Stimulated activated naive CD8-positive, alpha-beta T cell treated with anti-CD3 and anti-CD28 coated beads, Interleukin-15, Interleukin-2, amounts not matched to agents 100 ng/mL and 50 ng/mL, for 24 hours (primary cell): ENCODE measurements around the gene HSD17B12.

Experiments used
- H3K27ac Mint-ChIP-seq: one replicate; pipeline ENCODE4 v1.8.0; 2021; ENCODE audit warnings: mild to moderate bottlenecking, mixed read lengths
- H3K27me3 Mint-ChIP-seq: one replicate; pipeline ENCODE4 v1.8.0; 2021; ENCODE audit warnings: mixed read lengths
- H3K36me3 Mint-ChIP-seq: one replicate; pipeline ENCODE4 v1.8.0; 2021; ENCODE audit warnings: low read depth, mixed read lengths
- H3K4me1 Mint-ChIP-seq: one replicate; pipeline ENCODE4 v1.8.0; 2021; ENCODE audit warnings: low read depth, mixed read lengths
- H3K4me3 Mint-ChIP-seq: one replicate; pipeline ENCODE4 v1.8.0; 2021; ENCODE audit warnings: mild to moderate bottlenecking, mixed read lengths
- H3K9me3 Mint-ChIP-seq: one replicate; pipeline ENCODE4 v1.8.0; 2021; ENCODE audit warnings: mixed read lengths

The HSD17B12 gene

GRCh38 chr11:43699870-43700269, 19.3 kb downstream of the HSD17B12 start:
- Mint-ChIP-seq H3K27me3 (no peaks in the 10 kb centered on the region), H3K4me1 (no peaks in the 10 kb centered on the region), H3K9me3 (peaks cover 16% of the 10 kb centered on the region), H3K4me3 (no peak overlapping the region), H3K27ac (no peak overlapping the region), H3K36me3 (peaks cover 57% of the 10 kb centered on the region)

GRCh38 chr11:43706631-43707030, 26.1 kb downstream of the HSD17B12 start:
- Mint-ChIP-seq H3K27ac (no peak overlapping the region), H3K4me3 (no peak overlapping the region), H3K9me3 (peaks cover 5% of the 10 kb centered on the region), H3K27me3 (no peaks in the 10 kb centered on the region), H3K4me1 (no peaks in the 10 kb centered on the region), H3K36me3 (peaks cover 42% of the 10 kb centered on the region)

GRCh38 chr11:43708776-43709175, 28.2 kb downstream of the HSD17B12 start:
- Mint-ChIP-seq H3K27me3 (no peaks in the 10 kb centered on the region), H3K4me3 (no peak overlapping the region), H3K27ac (no peak overlapping the region), H3K9me3 (peaks cover 5% of the 10 kb centered on the region), H3K36me3 (peaks cover 32% of the 10 kb centered on the region), H3K4me1 (peaks cover 3% of the 10 kb centered on the region)

GRCh38 chr11:43709689-43710088, 29.2 kb downstream of the HSD17B12 start:
- Mint-ChIP-seq H3K27ac (no peak overlapping the region), H3K4me1 (peaks cover 3% of the 10 kb centered on the region), H3K9me3 (peaks cover 5% of the 10 kb centered on the region), H3K4me3 (no peak overlapping the region), H3K27me3 (no peaks in the 10 kb centered on the region), H3K36me3 (peaks cover 23% of the 10 kb centered on the region)

- Mint-ChIP-seq H3K4me3 (no peak overlapping the region), H3K27me3 (no peaks in the 10 kb centered on the region), H3K27ac (no peak overlapping the region), H3K9me3 (peaks cover 5% of the 10 kb centered on the region), H3K4me1 (peaks cover 3% of the 10 kb centered on the region), H3K36me3 (peaks cover 23% of the 10 kb centered on the region)
These were observed 32.1 kb downstream of the HSD17B12 start for GRCh38 chr11:43712676-43713075.

GRCh38 chr11:43718373-43718772, 37.8 kb downstream of the HSD17B12 start:
- Mint-ChIP-seq H3K4me1 (no peaks in the 10 kb centered on the region), H3K27me3 (no peaks in the 10 kb centered on the region), H3K27ac (no peak overlapping the region), H3K4me3 (no peak overlapping the region), H3K9me3 (peaks cover 4% of the 10 kb centered on the region), H3K36me3 (peaks cover 33% of the 10 kb centered on the region)

- Mint-ChIP-seq H3K27ac (no peak overlapping the region), H3K4me3 (no peak overlapping the region), H3K9me3 (peaks cover 3% of the 10 kb centered on the region), H3K27me3 (no peaks in the 10 kb centered on the region), H3K36me3 (peaks cover 25% of the 10 kb centered on the region), H3K4me1 (no peaks in the 10 kb centered on the region)
These were observed 43.1 kb downstream of the HSD17B12 start for GRCh38 chr11:43723617-43724016.

GRCh38 chr11:43732225-43732624, 51.7 kb downstream of the HSD17B12 start:
- Mint-ChIP-seq H3K27ac (no peak overlapping the region), H3K36me3 (peaks cover 46% of the 10 kb centered on the region), H3K27me3 (no peaks in the 10 kb centered on the region), H3K4me3 (no peak overlapping the region), H3K4me1 (peaks cover 24% of the 10 kb centered on the region), H3K9me3 (peaks cover 16% of the 10 kb centered on the region)

- Mint-ChIP-seq H3K9me3 (peaks cover 16% of the 10 kb centered on the region), H3K4me1 (peaks cover 27% of the 10 kb centered on the region), H3K27ac (no peak overlapping the region), H3K36me3 (peaks cover 55% of the 10 kb centered on the region), H3K4me3 (no peak overlapping the region), H3K27me3 (no peaks in the 10 kb centered on the region)
These were observed 53.7 kb downstream of the HSD17B12 start for GRCh38 chr11:43734256-43734655.

GRCh38 chr11:43735115-43735514, 54.6 kb downstream of the HSD17B12 start:
- Mint-ChIP-seq H3K4me1 (peaks cover 27% of the 10 kb centered on the region), H3K9me3 (peaks cover 20% of the 10 kb centered on the region), H3K27me3 (no peaks in the 10 kb centered on the region), H3K27ac (no peak overlapping the region), H3K36me3 (peaks cover 62% of the 10 kb centered on the region), H3K4me3 (no peak overlapping the region)

- Mint-ChIP-seq H3K4me1 (peaks cover 27% of the 10 kb centered on the region), H3K27me3 (no peaks in the 10 kb centered on the region), H3K4me3 (no peak overlapping the region), H3K27ac (peak overlapping the region; percentile 14), H3K36me3 (peaks cover 67% of the 10 kb centered on the region), H3K9me3 (peaks cover 20% of the 10 kb centered on the region)
These were observed 55.4 kb downstream of the HSD17B12 start for GRCh38 chr11:43735961-43736360.

GRCh38 chr11:43736502-43737200, 56.1 kb downstream of the HSD17B12 start:
- H3K27me3 Mint-ChIP-seq = no peaks in the 10 kb centered on the region
- H3K4me1 Mint-ChIP-seq = peaks cover 27% of the 10 kb centered on the region
- peaks cover 65% of the 10 kb centered on the region for H3K36me3 Mint-ChIP-seq
- H3K27ac Mint-ChIP-seq = no peak overlapping the region
- no peak overlapping the region for H3K4me3 Mint-ChIP-seq
- H3K9me3 Mint-ChIP-seq = peaks cover 16% of the 10 kb centered on the region

- Mint-ChIP-seq H3K9me3 (peaks cover 16% of the 10 kb centered on the region), H3K36me3 (peaks cover 61% of the 10 kb centered on the region), H3K4me1 (peaks cover 27% of the 10 kb centered on the region), H3K4me3 (no peak overlapping the region), H3K27ac (no peak overlapping the region), H3K27me3 (no peaks in the 10 kb centered on the region)
These were observed 56.7 kb downstream of the HSD17B12 start for GRCh38 chr11:43737201-43737590.

GRCh38 chr11:43738600-43739409, 58.3 kb downstream of the HSD17B12 start:
- Mint-ChIP-seq H3K4me1 (peaks cover 27% of the 10 kb centered on the region), H3K36me3 (peaks cover 64% of the 10 kb centered on the region), H3K4me3 (no peak overlapping the region), H3K27me3 (no peaks in the 10 kb centered on the region), H3K9me3 (peaks cover 20% of the 10 kb centered on the region), H3K27ac (no peak overlapping the region)

GRCh38 chr11:43746670-43747069, 66.1 kb downstream of the HSD17B12 start:
- Mint-ChIP-seq H3K4me3 (no peak overlapping the region), H3K27ac (no peak overlapping the region), H3K4me1 (no peaks in the 10 kb centered on the region), H3K9me3 (peaks cover 25% of the 10 kb centered on the region), H3K36me3 (peaks cover 63% of the 10 kb centered on the region), H3K27me3 (no peaks in the 10 kb centered on the region)
